Inflammatory macrophage treated with lipopolysaccharide for 4 hours (primary cell): Measurements from ENCODE around the gene HSPBAP1.

ENCODE experiments used
- DNase-seq: peaks from one replicate; pipeline ENCODE4 v3.0.0-alpha.2; 2020

Gene HSPBAP1, protein sequence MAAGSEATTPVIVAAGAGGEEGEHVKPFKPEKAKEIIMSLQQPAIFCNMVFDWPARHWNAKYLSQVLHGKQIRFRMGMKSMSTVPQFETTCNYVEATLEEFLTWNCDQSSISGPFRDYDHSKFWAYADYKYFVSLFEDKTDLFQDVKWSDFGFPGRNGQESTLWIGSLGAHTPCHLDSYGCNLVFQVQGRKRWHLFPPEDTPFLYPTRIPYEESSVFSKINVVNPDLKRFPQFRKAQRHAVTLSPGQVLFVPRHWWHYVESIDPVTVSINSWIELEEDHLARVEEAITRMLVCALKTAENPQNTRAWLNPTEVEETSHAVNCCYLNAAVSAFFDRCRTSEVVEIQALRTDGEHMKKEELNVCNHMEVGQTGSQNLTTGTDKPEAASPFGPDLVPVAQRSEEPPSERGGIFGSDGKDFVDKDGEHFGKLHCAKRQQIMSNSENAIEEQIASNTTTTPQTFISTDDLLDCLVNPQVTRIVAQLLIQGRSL

DNA sequence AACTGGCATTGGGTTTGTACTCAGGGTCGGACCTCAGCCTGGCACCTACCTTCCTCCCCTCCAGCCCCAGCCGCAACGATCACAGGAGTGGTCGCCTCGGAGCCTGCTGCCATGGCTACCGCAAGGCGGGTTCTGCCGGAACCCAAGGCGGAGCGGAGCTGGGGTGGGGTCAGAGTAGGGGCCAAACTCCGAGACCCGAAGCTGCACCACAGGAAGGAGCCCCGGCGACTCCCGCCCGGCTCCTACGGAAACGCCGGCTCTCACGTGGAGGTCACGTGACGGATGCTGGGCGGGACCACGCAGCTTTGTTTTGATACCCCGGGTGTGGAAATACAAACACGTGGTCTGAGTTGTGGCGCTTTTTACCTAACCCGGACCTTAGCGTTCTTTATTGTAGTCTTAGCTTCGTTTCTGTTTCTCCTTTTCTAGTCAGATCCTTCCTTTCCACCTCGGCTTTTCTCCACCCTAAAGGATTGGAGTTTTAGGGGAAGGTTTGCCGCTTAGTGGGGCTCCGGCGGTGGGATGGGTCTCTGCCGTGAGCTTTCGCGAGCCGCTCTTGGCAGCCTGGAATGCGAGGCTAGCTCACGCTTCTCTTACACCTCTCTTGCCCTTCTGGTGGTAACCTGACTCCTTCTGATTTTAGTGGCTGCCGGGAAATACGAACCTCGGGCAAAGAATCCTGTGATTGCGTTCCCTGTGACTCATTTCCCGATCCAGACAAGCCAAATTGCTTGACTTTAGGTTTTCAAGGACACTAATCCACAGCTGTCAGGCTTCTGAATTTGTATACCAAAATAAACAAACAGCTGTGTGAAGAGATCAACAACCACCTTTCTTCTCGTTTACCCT, at the start of gene HSPBAP1:
Gene HSPBAP1, minus strand, starts transcription at position 264 of the 849 bp plus-strand sequence. Its CDS starts 151 bp downstream, at position 113.
- DNase-seq = peak; percentile 92

DNA sequence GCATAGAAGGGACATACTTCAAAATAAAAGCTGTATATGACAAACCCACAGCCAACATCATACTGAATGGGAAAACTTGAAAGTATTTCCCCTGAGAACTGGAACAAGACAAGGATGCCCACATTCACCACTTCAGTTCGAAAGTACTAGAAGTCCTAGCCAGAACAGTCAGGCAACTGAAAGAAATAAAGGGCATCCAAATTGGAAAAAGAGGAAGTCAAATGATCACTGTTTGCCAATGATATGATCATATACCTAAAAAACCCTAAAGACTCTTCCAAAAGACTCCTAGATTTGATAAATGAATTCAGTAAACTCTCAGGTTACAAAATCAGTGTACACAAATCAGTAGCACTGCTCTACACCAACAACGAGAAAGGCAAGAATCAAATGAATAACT, 42.0 kb upstream of the HSPBAP1 start:
- no peak for DNase-seq

DNA sequence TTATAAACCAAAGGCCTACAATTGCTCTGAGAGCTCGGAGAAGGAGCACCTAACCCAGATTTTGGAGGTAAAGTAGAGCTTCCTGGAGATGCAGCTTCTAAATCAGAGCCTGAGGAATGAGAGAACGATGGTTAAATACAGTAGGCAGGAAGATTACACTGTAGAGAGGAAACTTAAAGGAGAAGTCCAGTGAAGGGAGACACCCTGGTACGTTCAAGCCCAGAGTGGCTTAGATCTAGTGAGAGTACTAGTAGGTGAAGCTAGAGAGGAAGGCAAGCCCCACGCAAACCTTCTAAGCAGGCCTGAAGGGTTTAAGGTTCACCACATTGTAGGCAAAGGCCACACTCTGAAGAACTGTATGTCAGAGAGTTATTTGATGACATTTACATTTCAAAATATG, 34.6 kb upstream of the HSPBAP1 start:
- DNase-seq = no peak

DNA sequence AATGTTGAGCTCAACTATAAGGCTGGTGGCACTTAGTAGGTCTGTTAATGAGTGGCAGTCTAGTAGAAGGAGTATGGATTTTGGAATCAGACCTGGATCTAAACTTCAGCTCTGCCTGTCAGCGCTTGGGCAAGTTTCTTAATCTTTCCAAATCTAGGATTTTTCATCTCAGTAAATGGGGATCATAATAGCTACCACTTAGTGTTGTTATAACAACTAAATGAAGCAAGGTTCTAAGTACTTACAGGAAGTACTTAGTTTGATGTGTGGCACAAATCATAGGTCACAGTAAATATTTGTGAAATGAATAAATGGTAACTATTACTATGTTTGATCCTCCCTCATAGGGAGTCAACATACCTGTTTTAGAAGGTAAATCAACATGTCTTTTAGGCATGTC, 32.6 kb upstream of the HSPBAP1 start:
- DNase-seq = peak; percentile 7

DNA sequence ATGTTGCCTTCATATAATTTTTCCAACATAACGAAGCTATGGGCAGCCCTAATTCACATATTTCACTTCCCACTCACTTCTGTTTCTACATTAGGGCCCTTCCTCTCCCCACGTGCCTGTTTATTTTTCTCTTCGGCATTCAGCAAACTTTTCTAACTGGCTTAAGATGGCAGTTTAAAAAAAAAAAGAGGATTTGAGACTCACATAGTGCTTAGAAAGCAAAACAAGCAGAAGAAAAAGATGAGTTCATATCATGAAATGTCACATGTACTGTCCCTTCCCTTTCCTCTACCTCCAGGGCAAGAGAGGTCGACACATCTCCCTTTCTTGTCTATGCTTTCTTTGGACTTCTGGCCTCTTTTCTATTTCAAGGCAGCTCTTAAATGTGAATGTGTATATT, 31.8 kb upstream of the HSPBAP1 start:
- peak; percentile 91 for DNase-seq

DNA sequence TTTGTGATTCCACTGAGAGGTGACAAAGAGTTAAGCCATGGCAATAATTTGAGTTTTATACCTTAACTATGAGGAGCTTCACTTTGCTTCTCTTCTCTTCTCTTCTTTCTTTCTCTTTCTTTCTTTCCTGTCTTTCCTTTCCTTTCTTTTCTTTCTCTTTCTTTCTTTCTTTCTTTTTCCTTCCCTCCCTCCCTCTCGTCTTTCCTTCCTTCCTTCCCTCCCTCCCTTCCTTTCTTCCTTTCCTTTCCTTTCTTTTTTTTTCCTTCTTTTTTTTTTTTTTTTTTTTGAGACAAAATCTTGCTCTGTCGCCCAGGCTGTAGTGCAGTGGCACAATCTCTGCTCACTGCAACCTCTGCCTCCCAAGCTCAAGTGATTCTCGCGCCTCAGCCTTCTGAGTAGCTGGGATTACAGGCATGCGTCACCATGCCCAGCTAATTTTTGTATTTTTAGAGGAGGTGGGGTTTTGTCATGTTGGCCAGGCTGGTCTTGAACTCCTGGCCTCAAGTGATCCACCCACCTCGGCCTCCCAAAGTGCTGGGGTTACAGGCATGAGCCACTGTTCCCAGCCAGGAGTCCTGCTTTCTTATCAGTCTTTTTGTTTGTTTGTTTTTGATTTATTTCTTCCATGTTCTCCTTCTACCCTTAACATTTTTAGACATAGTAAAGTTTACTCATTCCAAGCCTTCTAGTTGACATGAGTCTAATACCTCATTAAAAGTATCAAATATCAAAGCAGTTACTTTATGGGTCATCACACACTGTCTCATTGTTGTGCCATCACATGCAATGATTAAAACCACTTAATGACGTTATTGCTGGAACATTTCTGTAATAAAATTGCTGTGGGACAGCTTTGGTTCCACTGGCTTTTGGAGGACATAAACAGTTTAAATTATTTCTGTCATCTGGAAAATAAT, 31.1 kb upstream of the HSPBAP1 start:
- DNase-seq = peak; percentile 43

DNA sequence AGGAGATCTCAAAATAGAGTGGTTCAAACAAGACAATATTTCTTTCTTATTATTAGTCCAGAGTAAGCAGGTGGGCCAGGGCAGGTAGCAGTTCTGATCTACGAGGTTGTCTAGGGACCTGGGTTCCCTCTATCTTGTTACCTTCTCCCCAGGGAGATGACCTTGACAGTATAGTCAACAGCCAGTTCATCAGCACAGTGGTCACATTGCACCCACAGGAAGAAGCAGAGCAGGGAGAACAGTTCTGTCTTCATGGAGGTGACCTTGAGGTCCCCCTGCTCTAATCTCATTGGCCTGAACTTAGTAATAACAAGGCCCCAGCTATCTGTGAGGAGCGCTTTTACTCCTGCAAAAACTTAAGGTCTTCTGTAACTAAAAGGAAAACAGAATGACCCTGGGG, 23.0 kb upstream of the HSPBAP1 start:
- no peak for DNase-seq

DNA sequence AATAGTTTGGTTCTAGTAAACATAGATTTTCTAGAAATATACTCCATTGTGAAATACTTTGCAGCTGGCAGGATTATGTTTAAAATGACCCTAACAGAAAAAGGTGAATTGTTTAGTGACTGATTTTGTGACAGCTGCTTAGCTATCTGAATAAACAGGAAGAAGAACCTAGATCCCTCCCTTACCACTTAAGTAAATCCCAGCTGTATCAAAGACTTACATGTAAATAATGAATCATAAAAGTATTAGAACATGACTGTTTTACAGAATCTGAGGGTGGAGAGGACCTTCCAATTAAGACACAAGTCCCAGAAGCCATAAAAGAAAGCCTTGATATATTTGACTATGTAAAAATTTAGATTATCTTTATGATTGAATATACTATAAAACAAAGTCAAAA, 17.1 kb upstream of the HSPBAP1 start:
- DNase-seq = no peak

DNA sequence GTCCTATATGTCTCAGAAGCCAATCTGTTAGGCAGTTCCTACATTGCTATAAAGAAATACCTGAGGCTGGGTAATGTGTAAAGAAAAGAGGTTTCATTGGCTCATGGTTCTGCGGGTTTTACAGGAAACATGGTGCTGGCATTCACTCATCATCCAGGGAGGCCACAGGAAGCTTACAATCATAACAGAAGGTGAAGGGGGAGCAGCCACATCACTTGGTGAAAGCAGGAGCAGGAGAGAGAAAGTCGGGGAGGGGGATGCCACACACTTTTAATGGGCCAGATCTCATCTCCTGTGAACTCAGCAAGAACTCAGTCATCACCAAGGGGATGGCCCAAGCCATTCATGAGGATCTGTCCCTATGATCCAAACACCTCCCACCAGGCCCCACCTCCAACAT, 10.3 kb upstream of the HSPBAP1 start:
- DNase-seq = no peak

DNA sequence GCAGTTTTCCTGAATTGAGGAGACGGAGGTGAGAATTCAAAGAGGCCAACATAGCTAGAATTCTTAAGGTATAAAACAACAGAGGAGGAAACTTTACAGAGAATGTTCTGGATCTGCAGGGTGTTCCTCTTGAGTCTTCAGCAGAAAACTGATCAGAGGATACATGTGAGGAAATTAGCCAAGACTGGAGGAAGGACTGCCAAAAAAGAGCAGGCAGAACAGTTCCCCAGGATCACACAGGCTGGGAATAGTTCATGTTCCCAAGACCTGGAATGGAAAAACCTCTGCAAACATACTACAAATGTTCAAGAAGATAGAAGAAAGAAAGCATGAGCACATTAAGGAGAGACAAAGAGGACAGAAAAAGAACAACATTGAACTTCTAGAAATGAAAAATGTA, 8.7 kb upstream of the HSPBAP1 start:
- DNase-seq = no peak

DNA sequence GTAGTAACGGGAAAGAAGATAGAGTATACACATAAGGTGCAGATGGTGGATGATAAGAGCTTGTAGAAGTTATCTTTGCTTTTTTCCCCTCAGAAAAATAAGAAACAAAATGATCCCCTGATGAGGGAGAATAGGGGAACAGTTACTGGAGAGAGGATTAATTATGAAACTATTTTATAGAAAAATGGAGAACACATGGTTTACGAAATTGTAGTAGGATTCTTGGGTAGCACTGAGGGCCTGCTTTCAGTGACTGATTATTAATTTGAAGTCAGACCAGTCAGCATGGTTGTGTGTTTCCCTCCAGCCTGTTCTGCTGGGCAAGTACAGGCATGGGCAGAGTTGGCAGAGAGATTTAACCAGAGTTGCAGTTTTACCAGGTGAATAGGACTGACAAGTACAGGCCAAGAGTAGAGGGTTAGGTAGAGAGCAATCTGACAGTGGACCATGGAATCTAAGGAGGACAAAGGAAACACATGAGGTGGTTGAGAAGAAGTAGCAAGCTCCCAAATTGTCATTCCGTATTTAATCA, 7.1 kb upstream of the HSPBAP1 start:
- DNase-seq = peak; percentile 72

DNA sequence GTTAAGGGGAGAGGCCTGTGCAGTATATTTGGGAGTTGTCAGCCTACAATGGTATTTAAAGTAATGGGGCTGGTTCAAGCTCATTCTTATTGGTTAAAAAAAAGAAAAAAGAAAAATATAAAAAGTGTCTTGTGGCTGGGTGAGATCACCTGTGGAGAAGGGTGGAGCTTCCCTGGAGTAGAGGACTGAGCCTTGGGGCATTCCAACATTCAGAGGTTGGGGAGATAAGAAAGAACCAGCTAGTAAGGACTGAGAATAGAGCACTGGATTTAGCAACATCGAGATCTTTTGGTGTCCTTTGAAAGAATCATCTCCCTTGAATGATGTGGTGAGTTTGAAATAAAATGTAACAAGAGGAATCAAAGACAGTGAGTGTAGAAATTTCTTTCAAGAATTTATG, 6.4 kb upstream of the HSPBAP1 start:
- DNase-seq = no peak

DNA sequence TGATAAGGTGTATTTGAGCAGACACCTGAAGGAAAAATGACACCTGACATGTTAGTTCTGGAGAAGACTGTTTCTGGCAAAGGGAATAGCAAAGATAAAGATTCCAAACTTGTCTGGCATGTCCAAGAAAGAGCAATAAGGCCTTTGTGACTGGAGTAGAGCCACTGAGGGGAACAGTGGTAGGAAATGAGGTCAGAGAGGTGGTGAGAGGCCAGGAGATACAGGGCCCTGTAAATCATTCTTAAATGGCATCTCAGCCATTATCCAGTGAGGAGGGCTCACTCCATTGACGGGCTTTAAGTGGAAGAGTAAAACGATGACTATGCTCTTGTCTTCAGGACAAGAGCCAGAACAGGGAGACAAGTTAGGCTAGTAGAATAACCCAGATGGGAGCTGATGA, 5.7 kb upstream of the HSPBAP1 start:
- no peak for DNase-seq

DNA sequence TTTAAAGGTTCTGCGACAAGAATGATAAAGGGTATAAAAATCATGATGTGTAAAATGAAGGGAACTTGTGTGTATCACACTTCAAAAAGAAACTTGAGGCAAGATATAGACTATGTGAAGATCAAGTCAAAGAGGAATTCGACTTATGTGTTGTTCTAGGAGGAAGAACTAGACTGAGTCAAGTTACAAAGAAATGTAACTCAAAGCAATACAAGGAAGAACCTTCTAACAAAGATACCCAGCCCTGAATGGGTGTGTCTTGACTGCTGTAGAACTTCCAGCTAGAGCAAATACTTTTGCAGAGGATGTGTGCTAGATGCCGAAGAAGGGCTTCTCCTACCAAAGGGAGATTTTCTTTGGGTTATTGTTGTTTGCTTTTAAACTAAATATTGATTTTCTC, 3.7 kb upstream of the HSPBAP1 start:
- DNase-seq = peak; percentile 59

DNA sequence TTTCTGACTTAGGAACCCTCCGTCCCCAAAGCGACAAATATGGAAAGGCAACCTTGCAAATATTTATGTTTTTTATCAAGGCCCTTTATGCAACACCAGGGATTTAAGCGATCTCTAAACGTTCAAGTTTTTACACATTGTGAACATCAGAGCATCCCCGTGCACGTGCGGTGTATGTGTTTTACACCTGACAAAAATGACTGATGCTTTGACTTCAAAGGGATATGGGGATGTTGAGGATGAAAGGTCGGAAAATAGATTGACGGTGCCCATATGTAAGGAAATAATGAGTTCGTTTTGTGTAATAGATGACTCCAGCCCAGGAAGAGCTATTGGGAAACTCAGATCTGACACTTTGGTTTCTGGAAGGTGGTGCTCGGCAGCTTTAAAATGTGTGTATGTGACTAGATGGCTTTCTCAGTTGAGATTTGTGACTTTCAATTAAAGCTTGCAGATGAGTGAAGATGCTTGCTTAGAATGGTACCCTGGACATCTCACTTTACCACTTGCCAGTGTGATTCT, 2.1 kb upstream of the HSPBAP1 start:
- peak; percentile 68 for DNase-seq

DNA sequence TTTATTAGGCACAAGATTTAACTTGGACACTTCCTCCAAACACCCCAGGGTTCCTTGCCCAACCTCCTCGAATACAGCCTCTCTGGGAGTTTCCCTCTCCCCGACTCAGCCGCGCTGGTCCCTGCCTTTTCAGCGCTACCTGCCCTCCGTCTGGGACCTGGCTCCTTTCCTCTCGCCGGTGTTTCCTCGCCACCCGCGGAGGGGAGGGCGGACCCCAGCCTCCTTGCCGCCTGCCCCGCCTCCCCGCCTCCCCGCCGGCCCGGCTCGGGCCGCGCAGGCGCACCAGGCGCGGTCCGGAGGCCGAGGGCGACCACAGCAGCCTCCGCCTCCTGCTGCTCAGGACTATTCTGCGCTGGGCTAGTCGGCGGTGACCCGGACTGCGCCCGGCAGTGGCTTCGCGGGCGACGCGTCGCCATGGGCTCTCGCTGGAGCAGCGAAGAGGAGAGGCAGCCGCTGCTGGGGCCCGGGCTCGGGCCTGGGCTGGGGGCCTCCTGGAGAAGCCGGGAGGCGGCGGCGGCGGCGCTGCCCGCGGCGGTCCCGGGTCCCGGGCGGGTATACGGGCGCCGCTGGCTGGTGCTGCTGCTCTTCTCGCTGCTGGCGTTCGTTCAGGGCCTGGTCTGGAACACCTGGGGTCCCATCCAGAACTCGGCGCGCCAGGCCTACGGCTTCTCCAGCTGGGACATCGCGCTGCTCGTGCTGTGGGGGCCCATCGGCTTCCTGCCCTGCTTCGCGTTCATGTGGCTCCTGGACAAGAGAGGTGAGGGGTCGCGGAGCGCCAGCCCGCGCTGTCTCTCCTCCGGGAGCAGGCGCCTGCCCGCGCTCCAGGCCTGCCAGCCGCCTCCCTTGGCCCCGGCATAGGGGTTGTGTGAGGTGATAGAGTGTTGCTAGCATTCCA, 1.4 kb upstream of the HSPBAP1 start, which contains the start of gene SLC49A4:
Gene SLC49A4, plus strand, starts transcription at position 291 of the 895 bp plus-strand sequence. Its CDS starts 124 bp downstream, at position 415.
- peak; percentile 86 for DNase-seq

DNA sequence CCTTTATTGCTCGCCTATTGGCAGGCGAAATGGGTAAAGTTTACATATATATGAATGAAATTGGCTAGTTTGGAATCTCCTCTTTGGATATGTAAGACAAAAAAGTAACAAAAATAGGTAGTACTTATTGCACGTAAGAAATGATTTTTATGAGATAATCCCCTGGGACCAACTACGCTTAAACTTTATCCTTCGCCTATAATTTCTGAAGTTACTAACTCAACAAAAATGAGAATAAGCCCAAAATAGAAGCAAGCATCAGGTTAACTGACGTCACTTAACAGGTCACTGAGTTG, 800 bp upstream of the HSPBAP1 start:
- no peak for DNase-seq

DNA sequence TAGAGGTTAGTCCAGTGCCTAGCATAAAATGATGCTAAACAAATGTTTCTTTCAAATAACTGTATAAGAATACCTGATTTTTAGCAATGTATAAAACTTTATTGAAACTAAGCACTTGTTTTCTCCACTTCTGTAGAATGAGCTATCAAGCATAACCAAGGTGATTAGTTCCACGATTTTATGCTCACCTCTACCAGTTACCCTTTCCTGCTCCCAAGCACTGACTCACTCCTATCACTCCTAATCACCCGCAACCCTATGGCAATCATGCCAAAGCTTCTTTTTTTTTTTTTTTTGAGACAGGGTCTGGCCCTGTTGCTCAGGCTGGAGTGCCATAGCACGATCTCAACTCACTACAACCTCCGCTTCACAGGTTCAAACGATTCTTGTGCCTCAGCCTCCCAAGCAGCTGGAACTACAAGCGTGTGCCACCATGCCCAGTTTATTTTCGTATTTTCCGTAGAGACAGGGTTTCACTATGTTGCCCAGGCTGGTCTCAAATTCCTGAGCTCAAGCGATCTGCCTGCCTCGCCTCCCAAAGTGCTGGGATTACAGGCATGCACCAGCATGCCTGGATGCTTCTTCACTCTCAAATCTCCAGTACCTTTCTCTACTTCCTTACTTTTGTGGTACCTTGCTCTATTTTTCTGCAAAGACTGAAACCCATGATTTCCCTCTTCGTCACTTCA, 3.9 kb downstream of the HSPBAP1 start:
- DNase-seq = no peak

DNA sequence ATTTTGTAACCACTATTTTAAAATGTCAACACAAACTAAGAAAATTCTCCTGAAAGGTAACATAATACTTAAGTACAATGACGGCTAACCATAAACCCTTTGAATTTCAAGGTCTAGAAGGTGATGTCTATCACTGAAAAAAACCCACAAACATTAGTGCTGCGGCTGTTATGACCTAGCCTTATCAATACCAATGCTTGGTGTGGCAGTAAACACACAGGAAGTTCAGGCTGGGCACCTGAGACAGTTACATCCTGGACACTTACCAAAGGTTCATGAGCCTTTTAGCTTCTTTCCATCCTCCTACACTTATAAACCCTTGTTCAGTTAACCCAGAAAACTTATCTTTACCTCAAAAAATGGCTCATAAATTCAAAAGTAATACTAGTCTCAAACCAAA, 5.8 kb downstream of the HSPBAP1 start:
- no peak for DNase-seq

DNA sequence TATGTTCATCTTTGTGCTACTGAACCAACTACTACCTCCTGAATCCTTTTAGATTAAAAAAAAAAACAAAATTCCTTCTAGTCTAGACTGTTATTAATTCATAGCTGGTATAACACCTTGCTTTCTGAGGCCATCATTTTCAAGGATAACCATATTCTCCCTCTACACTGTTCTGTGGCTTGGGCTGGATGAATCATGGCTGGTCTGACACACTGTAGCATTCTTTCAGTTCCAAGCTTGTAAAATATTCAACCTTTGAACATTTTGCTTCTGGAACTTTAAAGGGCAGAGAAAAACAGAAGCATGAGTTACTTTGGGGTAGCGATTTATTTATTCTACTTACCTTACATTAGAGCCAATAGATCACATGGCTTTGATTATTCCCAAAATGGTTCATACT, 7.6 kb downstream of the HSPBAP1 start:
- DNase-seq = no peak

DNA sequence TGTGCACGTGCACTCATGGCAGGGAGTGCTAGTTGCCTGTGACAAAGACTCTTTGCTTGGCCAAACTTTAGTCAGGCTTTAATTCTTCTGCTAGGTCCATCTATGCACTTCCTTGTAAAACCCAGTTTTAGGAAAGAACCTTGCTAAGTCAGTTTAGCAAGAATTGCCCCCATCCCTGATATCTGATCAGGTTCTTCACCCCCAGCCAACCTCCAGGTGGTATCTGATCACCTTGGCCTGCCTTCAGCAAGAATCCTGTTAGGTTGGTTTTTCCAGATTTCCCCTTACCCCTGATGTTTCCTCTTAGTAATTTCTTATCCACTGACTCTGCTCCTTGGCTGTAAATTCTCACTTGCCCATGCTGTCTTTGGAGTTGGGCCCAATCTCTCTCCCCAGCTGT, 8.4 kb downstream of the HSPBAP1 start:
- no peak for DNase-seq
